ENCODE measurements around the gene SMAD3.

SMAD3 gene

GRCh38 chr15:67085818-67086636, 20.6 kb downstream of the SMAD3 start (continued):
- no peak for TF ChIP-seq ZNF624 (tag by site-specific recombination; IDR thresholded peaks at IDR 0.05)
- peak; percentile 72 for TF ChIP-seq ZNF341 (tag by site-specific recombination; IDR thresholded peaks at IDR 0.05; ENCODE audit: low read depth)
- TF ChIP-seq OSR2 (tag by site-specific recombination; IDR thresholded peaks at IDR 0.05): peak; percentile 82
- TF ChIP-seq ZNF544 (tag by site-specific recombination; IDR thresholded peaks at IDR 0.05): no peak
- TF ChIP-seq ZNF157 (tag by site-specific recombination; IDR thresholded peaks at IDR 0.05): no peak
- no peak for TF ChIP-seq SALL2 (tag by site-specific recombination; IDR thresholded peaks at IDR 0.05; ENCODE audit: borderline replicate concordance)
- TF ChIP-seq GLIS1 (tag by site-specific recombination; IDR thresholded peaks at IDR 0.05): 0 out of 2 replicates have a peak, but pooled peaks have one; percentile 18

GRCh38 chr15:67086637-67086914, 21.2 kb downstream of the SMAD3 start:
- H3K9me3 ChIP-seq (ENCODE audit: control insufficient read depth, insufficient read depth, low read depth, low read length): no peaks in the 10 kb centered on the region
- ChIA-PET CTCF (no interaction called here), POLR2A (interaction anchor here (0.6 kb wide), 1 partner anchor 56 kb away, joined by 6 read pairs; no protein-coding TSS in a partner anchor)
- H3K27ac ChIP-seq (ENCODE audit: extremely low read depth, low read depth, low read length): no peak overlapping the region
- no peaks in the 10 kb centered on the region for H3K36me3 ChIP-seq (ENCODE audit: control insufficient read depth in 2 of 2, insufficient read depth in 1 of 2, low read length in 2 of 2)
- no peak overlapping the region for H3K4me3 ChIP-seq (ENCODE audit: low read depth, low read length)
- TF ChIP-seq KLF16 (tag by site-specific recombination; IDR thresholded peaks at IDR 0.05) (no peak), HOXD13 (CRISPR knock-in tag; IDR thresholded peaks at IDR 0.05; ENCODE audit: borderline replicate concordance) (no peak), ZNF785 (tag by site-specific recombination; IDR thresholded peaks at IDR 0.05) (no peak), ZSCAN5A (tag by site-specific recombination; IDR thresholded peaks at IDR 0.05) (no peak), ZBTB6 (tag by site-specific recombination; IDR thresholded peaks at IDR 0.05) (no peak), ZNF174 (tag by site-specific recombination; IDR thresholded peaks at IDR 0.05) (no peak), ZNF214 (tag by site-specific recombination; IDR thresholded peaks at IDR 0.05; ENCODE audit: borderline replicate concordance) (no peak), ZBTB7A (tag by site-specific recombination; IDR thresholded peaks at IDR 0.05; ENCODE audit: low read depth) (no peak), PATZ1 (tag by site-specific recombination; IDR thresholded peaks at IDR 0.05) (no peak), ZEB2 (tag by site-specific recombination; IDR thresholded peaks at IDR 0.05) (no peak)
- peaks cover 52% of the 10 kb centered on the region for H3K4me1 ChIP-seq (ENCODE audit: control insufficient read depth, insufficient read depth, low read length)

GRCh38 chr15:67087507-67088172, 22.2 kb downstream of the SMAD3 start:
- H3K4me3 ChIP-seq (ENCODE audit: low read depth, low read length): no peak overlapping the region
- no peaks in the 10 kb centered on the region for H3K36me3 ChIP-seq (ENCODE audit: control insufficient read depth in 2 of 2, insufficient read depth in 1 of 2, low read length in 2 of 2)
- ChIA-PET CTCF (interaction anchor here (0.8 kb wide), 1 partner anchor 217 kb away, joined by 4 read pairs; no protein-coding TSS in a partner anchor), POLR2A (interaction anchor here (1.1 to 1.6 kb wide), 2 partner anchors 19 to 22 kb away, joined by 3 to 7 read pairs; partner anchors contain the start of gene SMAD3)
- no peaks in the 10 kb centered on the region for H3K9me3 ChIP-seq (ENCODE audit: control insufficient read depth, insufficient read depth, low read depth, low read length)
- H3K27ac ChIP-seq (ENCODE audit: extremely low read depth, low read depth, low read length): peak overlapping the region; percentile 4; the same call in 1 of the 2 replicates
- peaks cover 47% of the 10 kb centered on the region for H3K4me1 ChIP-seq (ENCODE audit: control insufficient read depth, insufficient read depth, low read length)
- TF ChIP-seq ZSCAN18 (tag by site-specific recombination; IDR thresholded peaks at IDR 0.05) (no peak), SP7 (tag by site-specific recombination; IDR thresholded peaks at IDR 0.05) (peak; percentile 66), ZXDB (tag by site-specific recombination; IDR thresholded peaks at IDR 0.05) (peak; percentile 37; the same call in 1 of the 2 replicates), ZNF639 (tag by site-specific recombination; IDR thresholded peaks at IDR 0.05) (no peak), HOXA7 (CRISPR knock-in tag; IDR thresholded peaks at IDR 0.05; ENCODE audit: borderline replicate concordance) (no peak), KLF1 (tag by site-specific recombination; IDR thresholded peaks at IDR 0.05) (0 out of 2 replicates have a peak, but pooled peaks have one; percentile 15), ZNF629 (tag by site-specific recombination; IDR thresholded peaks at IDR 0.05) (peak; percentile 25; the same call in 1 of the 2 replicates), IKZF3 (tag by site-specific recombination; IDR thresholded peaks at IDR 0.05) (peak; percentile 53; the same call in 1 of the 2 replicates), ZBTB17 (tag by site-specific recombination; IDR thresholded peaks at IDR 0.05) (peak; percentile 35; the same call in 1 of the 2 replicates)
